ENCODE results near the gene INHA.

The INHA gene

DNA sequence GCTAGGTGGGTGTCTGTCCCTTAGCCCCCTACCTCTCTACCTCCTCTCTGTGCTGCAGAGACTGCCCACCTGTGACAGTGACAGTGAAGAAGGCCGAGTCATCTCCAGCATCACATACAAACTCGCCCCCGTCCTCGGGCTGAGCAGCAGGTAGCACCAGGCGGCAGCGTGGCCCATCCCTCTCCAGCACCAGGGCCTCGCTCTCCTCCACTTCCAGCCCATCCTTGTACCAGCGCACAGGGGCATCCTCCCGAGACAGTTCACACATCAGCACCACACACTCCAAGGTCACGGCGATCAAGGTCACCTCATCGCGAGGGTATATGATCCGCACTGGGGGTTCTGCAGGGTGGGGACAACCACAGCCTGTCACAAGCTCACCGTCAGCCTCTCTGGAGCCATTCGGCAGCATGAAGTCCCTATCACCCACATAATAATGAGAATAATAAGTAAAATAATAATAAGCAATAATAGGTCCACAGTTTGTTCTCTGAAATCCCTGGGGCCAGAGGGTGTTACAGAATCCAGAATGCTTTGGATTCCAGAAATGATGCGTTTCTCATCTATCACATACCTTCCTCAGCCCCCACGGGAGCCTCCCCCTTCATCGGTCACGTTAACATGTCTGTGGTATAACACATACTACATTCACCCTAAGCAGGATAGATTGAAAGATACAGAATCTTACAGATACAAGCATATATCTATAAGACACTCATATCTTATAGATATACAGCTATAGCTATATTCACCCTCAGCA is 12.8 kb upstream of the INHA start:
- DNase-seq (ENCODE audit: low read depth), result no peak

DNA sequence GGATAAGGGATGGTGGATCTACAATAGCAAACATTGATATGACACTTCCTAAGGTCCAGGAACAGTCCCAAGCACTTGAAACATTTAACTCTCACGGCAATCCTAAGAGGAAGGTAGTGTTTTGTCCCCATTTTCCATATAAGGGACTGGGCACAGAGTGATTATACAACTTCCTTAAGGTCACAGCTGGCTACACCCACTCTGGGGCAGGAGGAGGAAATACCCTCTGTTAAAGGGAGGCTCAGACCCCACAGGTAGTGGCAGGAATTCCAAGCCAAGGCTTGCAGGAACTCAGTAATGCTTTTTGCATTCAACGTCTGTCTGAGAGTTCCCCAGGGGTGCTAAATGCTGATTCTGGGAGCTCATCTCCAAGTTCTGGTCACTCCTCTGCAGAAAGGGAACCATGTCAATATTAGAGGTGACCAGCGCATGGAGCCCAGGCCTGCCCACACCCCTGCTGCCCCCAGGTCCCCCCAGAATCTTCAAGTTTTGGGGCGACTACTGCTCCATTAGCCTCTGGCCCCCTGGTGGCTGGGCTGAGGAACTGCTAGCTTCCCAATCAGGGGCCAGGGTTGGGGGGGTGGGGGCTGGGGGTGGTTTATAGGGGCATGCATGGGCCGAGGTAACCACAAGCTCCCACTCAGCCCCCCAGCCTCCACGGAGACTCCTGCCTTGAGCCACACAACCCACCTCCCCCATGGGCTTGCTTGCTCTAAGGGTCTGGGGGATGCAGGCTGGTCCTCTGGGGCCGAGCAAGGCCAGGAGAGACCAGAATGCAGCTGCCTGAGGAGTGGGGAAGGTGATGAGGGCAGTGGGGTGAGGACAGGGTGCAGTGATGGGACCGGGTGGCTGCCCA is 11.8 kb upstream of the INHA start:
- DNase-seq (ENCODE audit: low read depth), result no peak

DNA sequence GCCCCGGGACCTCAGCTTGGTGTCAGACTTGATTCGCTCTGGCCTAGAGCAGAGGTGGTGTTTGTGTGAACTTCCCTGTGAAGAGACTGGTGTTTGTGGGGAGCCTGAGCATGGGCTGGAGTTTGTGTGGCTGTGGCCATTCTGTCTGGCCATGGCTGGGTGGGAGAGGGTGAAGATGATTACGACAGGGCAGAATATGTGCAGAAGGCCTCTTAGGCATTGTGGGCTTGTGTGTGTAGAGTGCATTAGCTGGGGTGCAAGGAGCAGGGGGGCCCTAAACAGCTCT is 11.3 kb upstream of the INHA start:
- DNase-seq (ENCODE audit: low read depth), result no peak

DNA sequence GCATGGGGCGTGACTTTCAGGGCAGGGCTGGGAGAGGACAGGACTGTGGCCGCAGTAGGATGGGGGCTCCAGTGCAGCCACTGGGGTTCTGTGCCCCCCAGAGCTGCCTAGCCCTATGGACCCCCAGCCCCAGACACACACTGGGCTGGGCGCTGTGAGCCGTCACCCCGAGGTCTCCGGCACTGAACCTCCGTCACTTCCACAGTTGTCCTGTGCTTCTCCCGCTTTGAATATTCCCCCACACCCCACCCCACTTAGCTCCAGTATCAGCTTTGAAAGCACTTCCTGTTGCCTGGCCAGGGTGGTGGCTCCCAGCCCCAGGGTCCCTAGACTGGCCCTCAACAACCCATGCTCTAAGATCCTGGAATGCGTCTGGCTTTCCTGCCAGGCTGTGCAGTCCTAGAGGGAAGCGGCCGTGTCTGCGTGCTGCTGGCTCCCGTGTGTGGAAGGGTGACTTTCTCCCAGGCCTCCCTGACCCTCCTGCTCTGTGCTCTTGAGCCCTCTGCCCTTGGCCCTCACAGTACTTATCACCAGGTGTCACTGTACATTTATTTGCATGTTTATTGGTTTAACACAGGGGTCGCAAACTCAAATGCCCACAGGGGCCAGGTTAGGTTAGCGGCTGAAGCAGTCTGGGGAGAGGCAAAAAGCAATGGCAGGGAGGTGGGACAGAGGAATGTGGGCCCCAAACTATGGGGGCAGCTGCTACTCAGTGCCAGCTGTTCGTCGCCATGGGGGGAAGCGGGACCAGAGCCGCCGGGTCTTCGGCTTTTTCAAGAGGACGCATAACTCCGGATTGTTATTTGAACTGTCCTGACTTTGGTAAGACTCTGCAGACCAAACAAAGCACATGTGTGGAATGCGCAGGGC is 10.7 kb upstream of the INHA start:
- DNase-seq (ENCODE audit: low read depth), result no peak

DNA sequence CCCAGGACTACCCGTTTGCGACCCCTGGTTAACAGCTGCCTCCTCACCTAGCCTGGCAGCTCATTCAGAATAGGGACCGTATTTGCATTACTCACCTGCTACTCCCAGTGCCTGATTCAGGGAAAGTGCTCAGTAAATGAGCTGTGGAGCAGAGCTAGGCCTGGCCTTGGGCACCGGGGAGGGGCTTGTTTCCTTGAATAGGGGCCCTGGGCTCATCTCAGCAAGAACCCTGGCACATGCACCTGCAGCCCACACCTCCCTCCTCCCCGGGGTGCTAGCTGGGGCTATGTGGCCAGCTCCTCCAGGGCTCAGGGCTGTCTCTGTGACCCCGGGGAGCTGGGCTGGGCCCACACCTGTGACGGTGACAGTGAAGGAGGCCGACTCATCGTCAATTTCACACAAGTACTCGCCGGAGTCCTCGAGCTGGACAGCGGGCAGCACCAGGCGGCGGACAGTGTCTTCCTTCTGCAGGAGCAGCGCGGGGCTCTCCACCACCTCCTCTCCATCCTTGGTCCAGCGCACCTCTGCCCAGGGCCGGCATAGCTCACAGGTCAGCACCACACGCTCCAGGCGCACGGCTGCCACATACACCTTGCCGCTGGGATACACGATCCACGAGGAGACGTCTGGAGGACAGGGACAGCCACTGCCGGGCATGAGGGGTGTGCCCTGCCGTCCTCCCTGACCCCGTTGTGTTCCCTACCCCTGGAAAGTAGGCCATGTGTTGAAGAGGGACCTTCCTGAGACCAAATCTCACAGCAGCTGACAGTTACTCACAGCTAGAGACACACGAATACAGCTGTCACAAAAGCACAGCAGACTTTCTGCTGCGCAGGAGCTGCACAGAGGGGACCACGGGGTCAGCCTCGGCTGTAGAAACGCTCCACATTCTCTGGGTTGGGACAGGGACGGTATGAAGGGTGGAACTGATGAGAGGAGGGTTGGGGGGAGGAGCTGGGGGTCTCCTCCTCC is 9.8 kb upstream of the INHA start:
- DNase-seq (ENCODE audit: low read depth), result no peak

DNA sequence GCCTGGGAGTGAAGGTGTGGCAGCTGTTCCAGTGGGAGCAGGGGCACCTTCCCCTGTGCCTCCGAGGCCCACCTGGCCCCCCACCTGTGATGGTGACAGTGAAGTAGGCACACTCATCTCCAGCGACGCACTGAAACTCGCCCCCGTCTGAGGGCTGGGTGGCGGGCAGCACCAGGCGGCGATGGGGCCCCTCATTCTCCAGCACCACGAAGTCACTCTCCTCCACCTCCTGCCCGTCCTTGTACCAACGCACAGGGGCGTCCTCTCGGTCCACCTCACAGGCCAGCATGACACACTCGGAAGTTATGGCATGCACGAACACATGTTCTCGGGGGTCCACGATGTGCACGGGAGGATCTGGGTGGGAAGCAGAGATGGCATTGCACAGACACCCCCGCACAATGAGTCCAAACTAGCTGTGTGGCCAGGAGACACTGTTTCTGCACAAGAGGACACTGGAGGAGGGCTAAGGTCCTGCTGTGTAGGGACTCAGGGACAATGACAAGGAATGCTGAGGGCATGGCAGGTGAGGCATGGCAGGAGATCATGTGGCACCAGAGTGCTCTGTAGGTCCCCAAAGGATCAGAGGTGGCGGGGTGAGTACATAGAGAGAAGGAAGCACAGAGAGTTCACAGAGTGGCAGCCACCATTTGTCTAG is 8.7 kb upstream of the INHA start:
- DNase-seq (ENCODE audit: low read depth), result no peak

DNA sequence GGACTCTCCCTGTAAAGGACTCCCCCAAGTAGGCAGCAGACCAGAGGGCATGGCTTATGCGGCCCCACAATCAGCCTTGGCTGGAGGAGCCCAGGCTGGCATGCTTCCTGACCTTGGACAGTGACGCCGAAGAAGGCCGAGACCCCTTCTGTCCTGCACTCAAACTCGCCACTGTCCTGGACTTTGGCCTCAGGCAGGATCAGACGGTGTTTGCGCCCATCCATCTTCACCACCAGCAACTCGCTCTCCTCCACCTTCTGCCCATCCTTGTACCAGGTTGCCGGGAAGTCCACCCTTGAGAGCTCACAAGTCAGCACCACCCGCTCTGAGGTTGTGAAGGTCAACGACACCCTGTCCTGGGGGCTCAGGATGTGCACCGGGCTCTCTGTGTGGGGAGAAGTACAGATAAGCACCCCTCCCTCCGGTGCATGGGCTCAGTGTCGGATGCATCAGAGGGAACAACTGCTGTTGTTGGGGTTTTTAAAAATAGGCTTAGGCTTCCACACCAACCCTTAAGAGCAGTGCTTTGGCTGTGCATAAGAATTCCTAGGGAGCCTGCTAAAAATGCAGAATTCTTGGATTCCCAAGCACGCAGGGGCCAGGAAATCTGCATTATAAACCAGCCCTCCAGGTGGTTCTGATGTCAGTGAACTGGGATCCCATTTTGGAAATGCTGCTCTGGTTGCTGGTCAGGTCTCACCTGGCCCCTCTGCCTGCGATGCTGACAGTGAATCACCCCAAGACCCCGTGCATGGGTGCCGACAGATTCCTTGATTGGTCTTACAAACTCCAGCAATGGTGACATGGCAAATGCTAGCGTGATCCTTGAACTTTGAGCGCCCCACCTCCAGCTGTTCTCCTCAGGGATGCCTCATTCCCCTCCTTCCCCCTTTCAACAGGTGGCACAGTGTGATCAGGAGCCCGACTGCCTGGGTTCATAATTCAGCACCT is 6.7 kb upstream of the INHA start:
- no peak for DNase-seq (ENCODE audit: low read depth)

DNA sequence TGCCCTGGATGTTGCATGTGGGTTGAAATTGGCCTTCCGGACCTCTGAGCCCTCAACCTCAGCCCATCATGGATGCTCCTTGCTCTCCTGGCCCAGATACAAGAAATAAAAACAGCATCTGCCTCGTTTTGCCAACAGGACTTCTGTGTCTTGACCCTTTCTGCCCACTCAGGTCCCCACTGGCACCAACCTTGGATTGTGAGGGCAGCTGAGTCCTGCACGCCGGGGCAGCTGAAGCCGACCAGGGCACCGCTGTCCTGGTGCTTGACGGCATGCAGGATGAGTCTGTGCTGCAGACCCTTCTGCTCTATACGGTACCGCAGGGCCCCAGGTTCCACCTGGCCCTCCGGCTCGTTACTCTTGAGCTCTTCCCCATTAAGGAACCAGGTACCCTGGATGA is 5.5 kb upstream of the INHA start:
- no peak for DNase-seq (ENCODE audit: low read depth)

DNA sequence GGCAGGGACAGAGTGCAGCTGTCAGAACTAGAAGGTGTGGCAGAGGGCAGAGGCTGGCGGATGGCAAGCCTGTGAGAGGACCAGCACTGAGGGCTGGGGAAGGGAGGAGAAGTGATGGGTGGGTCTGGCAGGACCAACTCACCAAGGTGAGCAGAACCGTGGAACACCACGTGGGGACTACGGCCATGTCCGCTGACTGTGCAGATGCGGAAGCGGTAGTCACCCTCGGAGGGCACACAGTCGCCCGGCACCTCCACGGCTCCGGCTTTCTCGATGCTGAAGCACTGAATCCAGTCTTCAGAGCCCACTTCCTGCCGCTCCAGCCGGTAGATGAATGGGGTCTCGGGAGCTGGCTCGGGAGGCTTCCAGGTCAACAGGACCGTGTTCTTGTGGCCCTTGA is 5.0 kb upstream of the INHA start:
- no peak for DNase-seq (ENCODE audit: low read depth)

DNA sequence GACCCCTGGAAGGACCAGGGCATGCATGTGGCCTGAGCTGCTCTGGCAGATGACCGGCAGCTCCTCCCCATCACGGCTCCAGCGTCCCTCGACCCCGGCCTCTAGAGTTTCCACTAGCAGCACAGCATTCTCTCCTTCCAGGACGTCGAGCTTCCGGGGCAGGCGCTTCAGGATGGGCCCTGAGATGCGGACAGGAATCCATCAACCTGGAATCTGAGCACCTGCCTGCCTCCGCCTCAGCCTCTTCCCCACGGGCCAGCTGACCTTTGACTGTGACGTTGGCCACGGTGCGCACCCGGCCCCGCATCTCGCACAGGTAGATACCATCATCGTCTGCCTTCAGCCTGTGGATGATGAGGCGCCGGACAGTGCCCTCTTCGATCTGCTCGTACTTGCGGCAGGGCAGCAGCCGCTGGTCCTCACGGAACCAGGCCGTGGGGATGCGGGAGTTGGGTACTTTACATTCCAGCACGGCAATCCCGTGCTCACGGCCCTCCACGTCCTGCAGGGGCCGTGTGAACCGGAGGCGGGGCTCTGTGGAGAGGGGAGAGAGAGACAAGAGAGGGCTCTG is 4.2 kb upstream of the INHA start:
- no peak for DNase-seq (ENCODE audit: low read depth)

DNA sequence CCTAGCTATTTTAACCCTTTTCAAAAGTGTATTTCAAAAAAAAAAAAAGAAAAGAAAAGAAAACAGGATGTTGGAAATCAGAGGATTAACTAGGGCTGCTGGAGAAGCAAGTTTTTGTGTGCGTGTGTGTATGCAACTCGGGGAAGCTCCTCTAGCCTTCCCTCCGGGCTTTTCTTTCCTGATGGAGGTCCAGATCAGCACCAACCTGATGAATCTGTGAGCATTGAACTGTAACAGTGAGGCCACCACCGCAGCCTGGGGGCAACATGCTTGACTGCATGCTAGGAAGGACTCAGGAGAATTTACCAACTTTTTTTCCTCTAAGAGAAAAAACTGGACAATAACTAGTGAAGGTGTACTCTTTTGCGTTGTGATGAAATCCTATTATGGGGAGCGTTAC is 3.1 kb upstream of the INHA start:
- DNase-seq (ENCODE audit: low read depth), result no peak

DNA sequence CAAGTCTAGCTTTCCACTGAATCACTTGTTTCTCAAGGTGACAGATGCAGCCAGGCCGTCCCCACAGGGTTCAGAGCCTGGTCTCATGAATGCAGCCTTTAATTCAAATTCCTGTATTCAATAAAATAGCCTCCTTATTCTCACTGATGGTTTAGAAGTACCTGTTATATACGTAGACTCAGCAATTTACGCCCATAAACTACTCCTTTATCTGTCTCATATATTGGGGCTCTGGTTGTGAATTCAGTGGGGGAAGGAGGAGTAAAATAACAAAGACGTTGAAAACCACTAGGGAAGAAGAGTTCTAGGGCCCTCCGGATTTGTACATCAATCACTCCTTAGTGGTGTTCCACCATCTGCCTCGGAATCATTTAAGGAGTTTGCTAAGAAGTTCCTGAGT is 2.5 kb upstream of the INHA start:
- no peak for DNase-seq (ENCODE audit: low read depth)

DNA sequence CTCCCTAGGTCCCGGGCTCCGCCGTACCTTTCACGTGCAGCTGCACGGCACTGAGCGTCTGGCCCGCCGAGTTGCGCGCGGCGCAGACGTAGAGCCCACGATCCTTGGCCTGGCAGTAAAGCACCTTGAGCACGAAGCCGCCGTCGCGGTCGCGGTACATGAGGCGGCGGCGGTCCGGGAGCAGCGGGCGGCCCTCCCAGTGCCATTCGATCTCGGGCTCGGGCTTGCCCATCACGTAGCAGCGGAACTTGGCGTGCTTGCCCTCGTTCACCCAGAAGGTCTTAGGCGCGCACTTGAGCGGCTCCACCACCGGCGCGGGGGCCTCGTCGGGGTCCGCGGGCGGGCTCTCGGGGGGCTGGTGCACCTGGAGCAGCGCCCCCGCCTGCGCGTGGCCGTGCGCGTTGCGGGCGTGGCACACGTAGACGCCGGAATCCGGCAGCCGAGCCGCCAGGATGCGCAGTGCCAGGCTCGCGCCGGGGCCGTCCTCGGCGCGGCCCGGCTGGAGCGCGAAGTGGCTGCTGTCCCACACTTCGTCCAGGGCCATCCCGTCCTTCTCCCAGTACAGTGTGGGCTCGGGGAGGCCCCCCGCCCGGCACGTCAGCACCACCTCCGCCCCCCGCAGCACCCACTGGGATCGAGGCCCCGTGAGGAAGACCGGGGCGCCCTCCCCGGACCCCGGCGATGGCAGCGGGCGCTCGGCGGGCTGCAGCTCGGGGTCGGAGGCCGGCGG is 1.8 kb upstream of the INHA start:
- no peak for DNase-seq (ENCODE audit: low read depth)

DNA sequence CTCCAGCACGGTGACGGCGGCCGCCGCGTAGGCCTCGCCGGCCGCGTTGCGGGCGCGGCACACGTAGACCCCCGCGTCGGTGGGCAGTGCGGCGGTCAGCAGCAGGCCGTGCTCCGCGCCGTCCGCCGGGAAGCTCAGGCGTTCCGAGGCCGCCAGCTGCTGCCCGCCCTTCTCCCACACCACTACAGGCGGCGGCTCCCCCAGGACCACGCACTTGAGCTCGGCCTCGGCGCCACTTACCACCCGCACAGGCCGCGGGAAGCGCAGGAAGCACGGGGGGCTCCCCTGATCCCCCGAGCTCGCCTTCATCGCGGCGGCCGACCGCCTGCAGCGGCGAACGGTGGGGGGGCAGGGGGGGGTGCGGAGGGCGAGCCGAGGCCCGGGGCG is 1.2 kb upstream of the INHA start:
- DNase-seq (ENCODE audit: low read depth), result no peak

DNA sequence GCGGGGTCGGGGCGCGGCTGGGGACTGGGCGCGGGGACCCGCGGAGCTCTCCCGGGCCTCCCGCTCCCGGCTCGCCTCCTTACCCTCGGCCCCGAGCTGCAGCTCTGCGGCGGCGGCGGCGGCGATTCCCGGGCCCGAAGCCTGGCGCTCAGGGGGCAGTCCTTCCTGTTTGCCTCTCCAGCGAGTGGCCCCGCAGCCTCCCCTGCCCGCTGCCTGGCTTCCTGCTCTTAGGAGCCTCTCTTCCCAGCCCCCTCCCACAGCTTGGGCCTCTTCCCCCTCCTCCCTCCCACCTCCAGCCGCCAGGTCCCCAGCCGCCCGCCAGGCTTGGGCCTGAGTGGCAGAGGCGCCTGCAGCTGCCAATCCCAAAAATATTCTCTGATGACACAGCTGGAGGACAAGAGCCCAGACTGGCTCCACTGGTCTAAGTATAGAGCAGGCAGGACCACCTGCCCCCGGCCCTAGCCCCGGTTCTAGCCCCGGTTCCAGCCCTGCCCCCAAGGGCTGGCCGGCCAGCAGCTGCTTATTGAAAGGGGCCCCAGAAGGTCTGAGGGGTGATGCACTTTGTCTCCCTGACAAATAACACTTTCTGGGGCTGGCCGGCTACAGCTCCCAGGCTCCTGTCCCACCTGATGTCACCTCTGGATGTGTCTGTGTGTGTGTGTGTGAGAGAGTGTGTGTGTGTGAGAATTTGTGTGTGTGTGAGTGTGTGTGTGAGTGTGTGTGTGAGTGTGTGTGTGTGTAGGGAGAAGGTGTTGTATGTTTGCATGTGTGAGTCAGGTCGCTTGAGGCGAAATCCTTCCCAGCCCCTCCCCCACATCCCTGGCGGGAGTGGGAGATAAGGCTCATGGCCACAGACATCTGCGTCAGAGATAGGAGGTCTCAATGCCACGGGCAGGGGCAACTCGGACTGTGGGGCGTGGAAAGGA is 536 bp upstream of the INHA start, which contains the start of gene OBSL1:
OBSL1 (minus strand) TSS at position 229 of the 926 bp plus-strand sequence. CDS start 307 bp downstream, outside the sequence.
- DNase-seq (ENCODE audit: low read depth), result peak; percentile 91

DNA sequence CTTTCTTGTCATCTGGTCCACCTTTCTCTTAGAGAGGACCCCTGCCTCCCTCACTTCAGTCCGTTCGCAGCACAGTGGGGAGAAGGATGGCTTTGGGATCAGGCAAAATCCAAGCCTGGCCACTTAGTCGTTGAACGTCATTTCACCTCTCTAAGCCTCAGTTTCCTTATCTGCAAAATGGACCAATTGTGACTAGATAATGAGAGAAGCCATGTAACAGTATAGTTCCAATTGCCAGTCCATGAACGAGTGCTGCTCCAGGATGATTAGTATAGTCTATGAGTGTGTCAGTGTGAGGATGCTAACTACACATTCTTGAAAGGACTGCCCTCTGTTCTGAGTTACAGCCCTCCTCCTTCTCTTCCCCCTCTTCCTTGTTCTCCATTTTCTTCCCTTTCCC is 1.1 kb downstream of the INHA start:
- no peak for DNase-seq (ENCODE audit: low read depth)

DNA sequence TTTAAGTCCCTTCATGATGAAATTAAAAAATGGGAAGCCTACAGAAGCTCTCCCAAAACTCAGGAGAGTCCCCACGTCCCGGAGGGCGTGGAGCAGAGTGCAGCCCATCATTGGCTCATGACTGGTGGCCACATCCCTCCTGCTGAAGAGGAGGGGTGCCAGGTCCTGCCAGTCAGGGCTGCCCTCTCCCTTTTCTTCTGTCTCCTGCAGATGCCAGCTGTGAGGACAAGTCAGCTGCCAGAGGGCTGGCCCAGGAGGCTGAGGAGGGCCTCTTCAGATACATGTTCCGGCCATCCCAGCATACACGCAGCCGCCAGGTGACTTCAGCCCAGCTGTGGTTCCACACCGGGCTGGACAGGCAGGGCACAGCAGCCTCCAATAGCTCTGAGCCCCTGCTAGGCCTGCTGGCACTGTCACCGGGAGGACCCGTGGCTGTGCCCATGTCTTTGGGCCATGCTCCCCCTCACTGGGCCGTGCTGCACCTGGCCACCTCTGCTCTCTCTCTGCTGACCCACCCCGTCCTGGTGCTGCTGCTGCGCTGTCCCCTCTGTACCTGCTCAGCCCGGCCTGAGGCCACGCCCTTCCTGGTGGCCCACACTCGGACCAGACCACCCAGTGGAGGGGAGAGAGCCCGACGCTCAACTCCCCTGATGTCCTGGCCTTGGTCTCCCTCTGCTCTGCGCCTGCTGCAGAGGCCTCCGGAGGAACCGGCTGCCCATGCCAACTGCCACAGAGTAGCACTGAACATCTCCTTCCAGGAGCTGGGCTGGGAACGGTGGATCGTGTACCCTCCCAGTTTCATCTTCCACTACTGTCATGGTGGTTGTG is 2.6 kb downstream of the INHA start:
- DNase-seq (ENCODE audit: low read depth), result no peak
